ENCODE measurements around the gene AP5S1.
"Not testable (repeated sequence)": the region's sequence is repeated elsewhere in the genome, so short reads cannot be mapped to it uniquely, and the experiment has no call there.

AP5S1 gene

GRCh38 chr20:3812975-3813847 lies 7.1 kb upstream of the AP5S1 start:
- peak in 1 of 2 experiments; percentile 33 for DNase-seq

GRCh38 chr20:3813848-3814581 lies 6.3 kb upstream of the AP5S1 start:
- DNase-seq: peak in 1 of 2 experiments; percentile 50

- DNase-seq: peak in 1 of 2 experiments; percentile 17
These were observed 5.3 kb upstream of the AP5S1 start for GRCh38 chr20:3814928-3815495.

- DNase-seq: peak; percentile 43 to 57
These were observed 4.5 kb upstream of the AP5S1 start for GRCh38 chr20:3815703-3816315.

GRCh38 chr20:3818155-3819151 lies 1.9 kb upstream of the AP5S1 start:
- DNase-seq: no peak

GRCh38 chr20:3819411-3820047 lies 818 bp upstream of the AP5S1 start:
- DNase-seq: peak in 1 of 2 experiments; percentile 42

- DNase-seq: no peak
These were observed 767 bp downstream of the AP5S1 start for GRCh38 chr20:3820901-3821727.

GRCh38 chr20:3821996-3822395 lies 1.6 kb downstream of the AP5S1 start:
- no peak for DNase-seq

- DNase-seq: no peak
These were observed 3.5 kb downstream of the AP5S1 start for GRCh38 chr20:3823881-3824280.

GRCh38 chr20:3825526-3825925 lies 5.2 kb downstream of the AP5S1 start:
- no peak for DNase-seq

- no peak for DNase-seq
These were observed 6.1 kb downstream of the AP5S1 start for GRCh38 chr20:3826420-3826819.

- no peak for DNase-seq
These were observed 8.5 kb downstream of the AP5S1 start for GRCh38 chr20:3828798-3829197.

- not testable (repeated sequence) for DNase-seq
These were observed 9.5 kb downstream of the AP5S1 start for GRCh38 chr20:3829891-3830290.

GRCh38 chr20:3836132-3836531 lies 15.8 kb downstream of the AP5S1 start:
- no peak for DNase-seq

- no peak for DNase-seq
These were observed 19.0 kb downstream of the AP5S1 start for GRCh38 chr20:3839328-3839727.

- not testable (repeated sequence) for DNase-seq
These were observed 19.9 kb downstream of the AP5S1 start for GRCh38 chr20:3840201-3840600.

- DNase-seq: no peak
These were observed 22.1 kb downstream of the AP5S1 start for GRCh38 chr20:3842348-3842930.

- DNase-seq: no peak
These were observed 23.1 kb downstream of the AP5S1 start for GRCh38 chr20:3843490-3843889.

GRCh38 chr20:3843990-3844619 lies 23.8 kb downstream of the AP5S1 start:
- not testable (repeated sequence) for DNase-seq

- DNase-seq: peak in 1 of 2 experiments; percentile 50
These were observed 26.0 kb downstream of the AP5S1 start for GRCh38 chr20:3846378-3846739.
